Heart left ventricle (tissue), 16 donors: Measurements from ENCODE around the gene GPR15LG. TPM values are rescaled to one million over a fixed set of nuclear protein-coding genes. Genes with fewer than 3 reads are reported as not detected.

Experiments
- ATAC-seq, 4 donors: fragments of 200-7000 bp; cut with Tn5 transposase; one replicate each; pipeline ENCODE4 v1.9.1; 2020 to 2022; ENCODE audit warnings: moderate library complexity in 4 of 4, mild to moderate bottlenecking in 3 of 4, moderate number of reproducible peaks in 1 of 4
- DNase-seq, 5 donors: peaks; one replicate each; pipeline ENCODE4 v3.0.0-alpha.2; 2020
- H3K27ac ChIP-seq, 12 donors: fragments of 200-600 bp; sonication (generic) in 4 of 12; one replicate each; pipeline versions ENCODE4 v1.5.0 to v1.8.0; 2016 to 2022; ENCODE audit warnings: mild to moderate bottlenecking in 2 of 12
- H3K27me3 ChIP-seq, 9 donors: fragments of 200-600 bp; sonication (generic) in 2 of 9; one replicate each; pipeline versions ENCODE4 v1.5.1 to v1.8.0; 2016 to 2022; ENCODE audit warnings: mild to moderate bottlenecking in 3 of 9
- H3K36me3 ChIP-seq, 9 donors: fragments of 200-600 bp; sonication (generic) in 2 of 9; one replicate each; pipeline versions ENCODE4 v1.5.0 to v1.8.0; 2018 to 2022; ENCODE audit warnings: mild to moderate bottlenecking in 2 of 9
- H3K4me1 ChIP-seq, 12 donors: fragments of 200-600 bp; sonication (generic) in 4 of 12; one replicate each; pipeline versions ENCODE4 v1.5.0 to v1.8.0; 2016 to 2022; ENCODE audit warnings: mild to moderate bottlenecking in 3 of 12
- H3K4me3 ChIP-seq, 12 donors: fragments of 200-600 bp; sonication (generic) in 4 of 12; one replicate each; pipeline versions ENCODE4 v1.5.0 to v1.8.0; 2017 to 2022; ENCODE audit warnings: mild to moderate bottlenecking in 9 of 12, moderate library complexity in 4 of 12
- H3K9me3 ChIP-seq, 12 donors: fragments of 200-600 bp; sonication (generic) in 4 of 12; one replicate each; pipeline versions ENCODE4 v1.5.0 to v1.8.0; 2016 to 2022; ENCODE audit warnings: mild to moderate bottlenecking in 1 of 12
- CTCF ChIP-seq, 12 donors: fragments of 200-600 bp; sonication (generic) in 4 of 12; IDR thresholded peaks; one replicate each; pipeline versions ENCODE4 v1.5.0 to v1.8.0; 2018 to 2022; ENCODE audit warnings: antibody characterized with exemption in 12 of 12, mild to moderate bottlenecking in 5 of 12
- POLR2A ChIP-seq, 2 donors: fragments of 450-650 bp; IDR thresholded peaks; one replicate each; pipeline ENCODE4 v1.6.1; 2017; ENCODE audit warnings: antibody characterized with exemption in 2 of 2, mild to moderate bottlenecking in 2 of 2, moderate library complexity in 2 of 2
- WGBS, 4 donors: extraction: QIAGEN DNeasy Blood & Tissue Kit in 2 of 4; methylation state at CpG; one replicate each; pipeline versions ENCODE4 v1.1.5 to v1.1.7; 2013 to 2018; 5-methylcytosine and 5-hydroxymethylcytosine counted together
- intact Hi-C, 10 donors: fragments of 100-400 bp; cut with DNase I; formaldehyde crosslinking; loops; one replicate each; pipeline versions ENCODE4 v1.11.1 to v1.14.2; 2022
- polyA plus RNA-seq, 2 donors: library from polyadenylated mRNA; stranded (reverse); fragments of 200-250 nt; gene quantifications; one replicate each; pipeline ENCODE4 v1.2.3, GENCODE V29; 2013
- total RNA-seq, 9 donors: library from RNA; depleted of rRNA in 2 of 9; stranded (reverse); fragments of >200 nt in 2 of 9; fragmentation: NEBNext Ultra II Directional in 3 of 9; extraction: Animal tissue kit (Norgen Biotek cat#: 25700) in 3 of 9; gene quantifications; one replicate each; pipeline versions ENCODE4 v1.1.0 to v1.2.4, GENCODE V29; 2016 to 2023
- donor health status: ischemic (EF 13 %, LVEDD 7.1; RV severe dilation, severe dysfunction).
- donor health status: healthy with polysubstance abuse.
- donor health status: DM: no; HTN: yes; CAD: no.
- donor health status: DM: no; HTN: no; CAD: no.
- donor health status: ischemic (EF 25% LVEDD 6.9; RV normal size, moderate dysfunction).
- donor health status: ischemic (EF 25% LVEDD 5.7; RV mildly dilated, moderate dysfunction).
- donor health status: healthy.
- donor health status: DM: yes; HTN: yes; CAD: no.
- donor health status: ischemic (EF 35%, LVEDD 5.7; RV mildly dilated, moderate dysfunction).
- donor health status: nonischemic (EF 11% LVEDD 7.7; RV severe dilation, severe dysfunction).
- donor health status: DM: yes; HTN: yes; CAD: no.
- donor health status: PGD.
- donor health status: ischemic (EF 29% LVEDD 5.4; RV normal size, mild dysfunction).
- donor health status: nonischemic (EF 23%, LVEDD 6.1; RV moderate dilation, normal function).

The GPR15LG gene
- total and polyA plus RNA-seq, 11 donors = 0.11 TPM; not detected in 10

GRCh38 chr10:84201244-84201606, 27.6 kb downstream of the GPR15LG start:
- ATAC-seq (no peak), DNase-seq (no peak)
- Histone ChIP-seq H3K27me3 (peaks cover 0 to 12% (median 0%) of the 10 kb centered on the region in 9 donors), H3K36me3 (no peaks in the 10 kb centered on the region), H3K27ac (no peak overlapping the region), H3K9me3 (no peaks in the 10 kb centered on the region), H3K4me1 (peaks cover 0 to 8% (median 0%) of the 10 kb centered on the region in 12 donors), H3K4me3 (no peak overlapping the region)
- no peak for TF ChIP-seq POLR2A (IDR thresholded peaks at IDR 0.05)
- no peak for TF ChIP-seq CTCF (IDR thresholded peaks at IDR 0.05)
- 40 to 49% (median 47%) methylated on average over 6 of the region's 6 CpGs for WGBS, 4 donors
- intact Hi-C loops = loop anchor here in 1 of 10 donors (5.0 kb wide), 1 partner anchor 49 kb away; no protein-coding TSS in a partner anchor

- intact Hi-C loops = loop anchor here in 1 of 10 donors (5.0 kb wide), 1 partner anchor 49 kb away; no protein-coding TSS in a partner anchor
- TF ChIP-seq POLR2A (IDR thresholded peaks at IDR 0.05) (no peak), CTCF (IDR thresholded peaks at IDR 0.05) (no peak)
- Histone ChIP-seq H3K9me3 (no peaks in the 10 kb centered on the region), H3K4me3 (no peak overlapping the region), H3K27ac (no peak overlapping the region), H3K36me3 (no peaks in the 10 kb centered on the region), H3K4me1 (peaks cover 0 to 8% (median 0%) of the 10 kb centered on the region in 12 donors), H3K27me3 (peaks cover 0 to 10% (median 0%) of the 10 kb centered on the region in 9 donors)
- DNase-seq (no peak), ATAC-seq (no peak)
- 89 to 91% (median 90%) methylated on average over 11 of the region's 11 CpGs for WGBS, 4 donors
Observed at GRCh38 chr10:84201682-84202081, 28.1 kb downstream of the GPR15LG start.

GRCh38 chr10:84202349-84202748, 28.7 kb downstream of the GPR15LG start:
- Histone ChIP-seq H3K9me3 (no peaks in the 10 kb centered on the region), H3K36me3 (no peaks in the 10 kb centered on the region), H3K27ac (no peak overlapping the region), H3K4me1 (peaks cover 0 to 2% (median 0%) of the 10 kb centered on the region in 12 donors), H3K4me3 (no peak overlapping the region), H3K27me3 (peaks cover 0 to 12% (median 0%) of the 10 kb centered on the region in 9 donors)
- ATAC-seq (no peak), DNase-seq (no peak)
- 82 to 100% (median 84%) methylated on average over 1 to 5 of the region's 5 CpGs for WGBS, 4 donors
- TF ChIP-seq CTCF (IDR thresholded peaks at IDR 0.05) (no peak), POLR2A (IDR thresholded peaks at IDR 0.05) (no peak)
- intact Hi-C loops = loop anchor here in 1 of 10 donors (5.0 kb wide), 1 partner anchor 50 kb away; no protein-coding TSS in a partner anchor

- WGBS, 4 donors = 75 to 82% (median 77%) methylated on average over 4 of the region's 4 CpGs
- Histone ChIP-seq H3K9me3 (no peaks in the 10 kb centered on the region), H3K4me3 (no peak overlapping the region), H3K36me3 (no peaks in the 10 kb centered on the region), H3K27me3 (peaks cover 0 to 11% (median 0%) of the 10 kb centered on the region in 9 donors), H3K4me1 (no peaks in the 10 kb centered on the region), H3K27ac (no peak overlapping the region)
- ATAC-seq = peak in 1 of 4 donors; percentile 7
- no peak for DNase-seq
- TF ChIP-seq CTCF (IDR thresholded peaks at IDR 0.05) (peak in 2 of 12 donors; percentile 15 to 20), POLR2A (IDR thresholded peaks at IDR 0.05) (no peak)
- intact Hi-C loops = loop anchor here in 1 of 10 donors (5.0 kb wide), 1 partner anchor 52 kb away; no protein-coding TSS in a partner anchor
Observed at GRCh38 chr10:84204122-84204521, 30.5 kb downstream of the GPR15LG start.
